Activated naive CD4-positive, alpha-beta T cell treated with anti-CD3 and anti-CD28 coated beads, Interleukin-2, amount 50 U/mL, for 72 hours (primary cell): ENCODE measurements around the gene DNAJC6. TPM values are rescaled to one million over a fixed set of nuclear protein-coding genes. Genes with fewer than 3 reads are reported as not detected.
"Not testable (repeated sequence)": the region's sequence is repeated elsewhere in the genome, so short reads cannot be mapped to it uniquely, and the experiment has no call there.

Experiments used
- ATAC-seq, 2 donors: fragments of 150-1000 bp; cut with Tn5 transposase; 2 replicates each; pipeline ENCODE4 v1.10.0; 2021; ENCODE audit warnings: mild to moderate bottlenecking in 2 of 2, moderate library complexity in 2 of 2
- DNase-seq, 2 donors: peaks; one replicate each; pipeline ENCODE4 v3.0.0; 2021 to 2022; ENCODE audit warnings: low spot score in 2 of 2
- H3K27ac Mint-ChIP-seq, 2 donors: one replicate each; pipeline ENCODE4 v1.8.0; 2022; ENCODE audit warnings: mild to moderate bottlenecking in 2 of 2, mixed read lengths in 2 of 2
- H3K36me3 Mint-ChIP-seq, 2 donors: one replicate each; pipeline ENCODE4 v1.8.0; 2022; ENCODE audit warnings: mixed read lengths in 2 of 2
- H3K9me3 Mint-ChIP-seq, 2 donors: one replicate each; pipeline ENCODE4 v1.8.0; 2022; ENCODE audit warnings: mixed read lengths in 2 of 2
- total RNA-seq, 2 donors: library from RNA; stranded (reverse); gene quantifications; one replicate each; pipeline ENCODE4 v1.2.3, GENCODE V29; 2022

Gene DNAJC6
- total RNA-seq, 2 donors from 2014 or later = 0.91 to 3.1 TPM

GRCh38 chr1:65281846-65282245, 27.5 kb upstream of the DNAJC6 start:
- H3K27ac Mint-ChIP-seq = no peak overlapping the region
- no peaks in the 10 kb centered on the region for H3K36me3 Mint-ChIP-seq
- ATAC-seq (no peak), DNase-seq (no peak)
- no peaks in the 10 kb centered on the region for H3K9me3 Mint-ChIP-seq

- no peak overlapping the region for H3K27ac Mint-ChIP-seq
- no peaks in the 10 kb centered on the region for H3K9me3 Mint-ChIP-seq
- ATAC-seq (no peak), DNase-seq (no peak)
- no peaks in the 10 kb centered on the region for H3K36me3 Mint-ChIP-seq
Measured at GRCh38 chr1:65284229-65284628, 25.1 kb upstream of the DNAJC6 start.

- H3K27ac Mint-ChIP-seq = no peak overlapping the region
- DNase-seq (no peak), ATAC-seq (peak; percentile 33 to 69)
- H3K36me3 Mint-ChIP-seq = no peaks in the 10 kb centered on the region
- H3K9me3 Mint-ChIP-seq = no peaks in the 10 kb centered on the region
Measured at GRCh38 chr1:65289449-65289848, 19.9 kb upstream of the DNAJC6 start.

GRCh38 chr1:65291818-65292217, 17.5 kb upstream of the DNAJC6 start:
- H3K27ac Mint-ChIP-seq, H3K36me3 Mint-ChIP-seq, DNase-seq, ATAC-seq, H3K9me3 Mint-ChIP-seq: not testable (repeated sequence)

GRCh38 chr1:65292861-65293593, 16.3 kb upstream of the DNAJC6 start:
- ATAC-seq (no peak), DNase-seq (no peak)
- Mint-ChIP-seq H3K36me3 (no peaks in the 10 kb centered on the region), H3K27ac (peak overlapping the region in 1 of 2 donors; percentile 44), H3K9me3 (no peaks in the 10 kb centered on the region)

GRCh38 chr1:65297706-65298105, 11.6 kb upstream of the DNAJC6 start:
- no peaks in the 10 kb centered on the region for H3K36me3 Mint-ChIP-seq
- ATAC-seq (no peak), DNase-seq (no peak)
- H3K27ac Mint-ChIP-seq = no peak overlapping the region
- H3K9me3 Mint-ChIP-seq = no peaks in the 10 kb centered on the region

GRCh38 chr1:65299328-65299727, 10.0 kb upstream of the DNAJC6 start:
- H3K9me3 Mint-ChIP-seq = no peaks in the 10 kb centered on the region
- DNase-seq = no peak
- no peak for ATAC-seq

GRCh38 chr1:65308781-65309303, 501 bp upstream of the DNAJC6 start:
- peaks cover 6% of the 10 kb centered on the region in 2 donors for H3K36me3 Mint-ChIP-seq
- DNase-seq = no peak
- no peak overlapping the region for H3K27ac Mint-ChIP-seq
- no peak for ATAC-seq
- peaks cover 0 to 3% of the 10 kb centered on the region in 2 donors for H3K9me3 Mint-ChIP-seq

More at GRCh38 chr1:65299328-65299727, 10.0 kb upstream of the DNAJC6 start:
- Mint-ChIP-seq H3K27ac (no peak overlapping the region), H3K36me3 (no peaks in the 10 kb centered on the region)

- H3K27ac Mint-ChIP-seq = no peak overlapping the region
- H3K36me3 Mint-ChIP-seq = peaks cover 6% of the 10 kb centered on the region in 2 donors
- no peak for DNase-seq
- peak in 1 of 2 donors; percentile 38 for ATAC-seq
- H3K9me3 Mint-ChIP-seq = peaks cover 0 to 3% of the 10 kb centered on the region in 2 donors
Measured at GRCh38 chr1:65310078-65310587, 790 bp downstream of the DNAJC6 start.

- ATAC-seq (no peak), DNase-seq (no peak)
- peaks cover 0 to 3% of the 10 kb centered on the region in 2 donors for H3K9me3 Mint-ChIP-seq
- H3K36me3 Mint-ChIP-seq = peaks cover 6% of the 10 kb centered on the region in 2 donors
- H3K27ac Mint-ChIP-seq = no peak overlapping the region
Measured at GRCh38 chr1:65311760-65312159, 2.4 kb downstream of the DNAJC6 start.

GRCh38 chr1:65316233-65316632, 6.9 kb downstream of the DNAJC6 start:
- Mint-ChIP-seq H3K36me3 (peaks cover 0 to 7% of the 10 kb centered on the region in 2 donors), H3K9me3 (peaks cover 8 to 15% of the 10 kb centered on the region in 2 donors)
- DNase-seq = no peak

GRCh38 chr1:65317866-65318653, 8.7 kb downstream of the DNAJC6 start:
- no peak for ATAC-seq
- Mint-ChIP-seq H3K27ac (no peak overlapping the region), H3K36me3 (peaks cover 0 to 7% of the 10 kb centered on the region in 2 donors), H3K9me3 (peaks cover 8 to 15% of the 10 kb centered on the region in 2 donors)
- no peak for DNase-seq

More at GRCh38 chr1:65316233-65316632, 6.9 kb downstream of the DNAJC6 start:
- H3K27ac Mint-ChIP-seq = no peak overlapping the region
- ATAC-seq = no peak

- Mint-ChIP-seq H3K27ac (no peak overlapping the region), H3K36me3 (peaks cover 0 to 7% of the 10 kb centered on the region in 2 donors), H3K9me3 (peaks cover 8 to 21% of the 10 kb centered on the region in 2 donors)
- no peak for DNase-seq
- ATAC-seq = no peak
Measured at GRCh38 chr1:65319141-65319540, 9.8 kb downstream of the DNAJC6 start.

- no peak for DNase-seq
- no peak for ATAC-seq
- Mint-ChIP-seq H3K9me3 (peaks cover 8 to 21% of the 10 kb centered on the region in 2 donors), H3K27ac (no peak overlapping the region), H3K36me3 (peaks cover 0 to 7% of the 10 kb centered on the region in 2 donors)
Measured at GRCh38 chr1:65319754-65320153, 10.4 kb downstream of the DNAJC6 start.

- no peak overlapping the region for H3K27ac Mint-ChIP-seq
- no peak for ATAC-seq
- peaks cover 8 to 21% of the 10 kb centered on the region in 2 donors for H3K9me3 Mint-ChIP-seq
- DNase-seq = no peak
- H3K36me3 Mint-ChIP-seq = peaks cover 0 to 7% of the 10 kb centered on the region in 2 donors
Measured at GRCh38 chr1:65321879-65322278, 12.5 kb downstream of the DNAJC6 start.

GRCh38 chr1:65323246-65323645, 13.9 kb downstream of the DNAJC6 start:
- ATAC-seq = peak in 1 of 2 donors; percentile 44
- Mint-ChIP-seq H3K9me3 (peaks cover 8 to 21% of the 10 kb centered on the region in 2 donors), H3K36me3 (peaks cover 0 to 7% of the 10 kb centered on the region in 2 donors), H3K27ac (peak overlapping the region in 1 of 2 donors; percentile 39)
- no peak for DNase-seq

GRCh38 chr1:65330021-65330420, 20.7 kb downstream of the DNAJC6 start:
- Mint-ChIP-seq H3K36me3 (no peaks in the 10 kb centered on the region), H3K9me3 (no peaks in the 10 kb centered on the region), H3K27ac (peak overlapping the region in 1 of 2 donors; percentile 9)
- DNase-seq (no peak), ATAC-seq (no peak)
